Bronchial epithelial cell (primary cell): ENCODE measurements around the gene CNTNAP2. TPM values are rescaled to one million over a fixed set of nuclear protein-coding genes. Genes with fewer than 3 reads are reported as not detected.

Experiments used
- DNase-seq: peaks from one replicate; pipeline ENCODE4 v3.0.0-alpha.2; 2010; ENCODE audit warnings: low read depth
- FAIRE-seq: peaks from 2 replicates; lab custom pipeline; 2011; peaks lifted over from hg19 to GRCh38; lab: Jason Lieb, UNC
- H3K27me3 ChIP-seq: 2 replicates; pipeline ENCODE4 v1.5.1; 2011; ENCODE audit warnings: low read length; ENCODE audit not compliant: control insufficient read depth, insufficient read depth
- H3K36me3 ChIP-seq: 2 replicates; pipeline ENCODE4 v1.5.1; 2011; ENCODE audit warnings: low read length; ENCODE audit not compliant: control insufficient read depth, insufficient read depth
- H3K4me3 ChIP-seq: 2 replicates; pipeline ENCODE4 v1.5.1; 2011; ENCODE audit warnings: mild to moderate bottlenecking, low read depth, low read length, control low read depth
- total RNA-seq: library from RNA; depleted of rRNA; stranded (reverse); fragments of >200 nt; gene quantifications from 2 replicates; pipeline ENCODE4 v1.2.1, GENCODE V29; 2014
- TF ChIP-seq, protein P1 (sequence below): IDR thresholded peaks from 2 replicates; pipeline ENCODE4 v1.5.1; 2011; ENCODE audit warnings: mild to moderate bottlenecking, moderate library complexity, low read length, control low read depth, inconsistent platforms; ENCODE audit not compliant: insufficient read depth, severe bottlenecking

CNTNAP2 gene
- total RNA-seq, 1 donor from 2014 or later: 0.26 TPM

DNA sequence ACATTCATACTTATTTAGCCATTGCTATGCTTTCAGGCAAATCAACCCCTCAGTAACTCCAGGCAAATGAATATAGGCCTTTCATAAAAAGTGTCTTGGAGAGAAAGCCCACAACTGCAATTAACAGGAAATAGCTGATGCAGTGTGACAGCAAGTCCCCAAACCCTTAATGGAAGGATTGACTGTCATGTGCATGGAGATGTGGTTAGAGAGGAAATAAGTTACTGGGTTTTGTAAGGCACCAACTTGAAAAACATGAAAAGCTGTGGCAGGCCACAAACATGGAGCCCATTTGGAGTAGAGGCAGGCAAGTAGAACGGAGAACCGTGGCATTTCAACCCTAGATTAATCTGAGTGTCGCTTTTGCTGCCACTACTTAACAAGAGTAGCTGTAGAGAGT is 1924.6 kb downstream of the CNTNAP2 start:
- DNase-seq: no peak
- FAIRE-seq: no peak
- Histone ChIP-seq H3K27me3 (no peaks in the 10 kb centered on the region), H3K4me3 (no peak overlapping the region), H3K36me3 (no peaks in the 10 kb centered on the region)
- TF ChIP-seq, protein P1, sequence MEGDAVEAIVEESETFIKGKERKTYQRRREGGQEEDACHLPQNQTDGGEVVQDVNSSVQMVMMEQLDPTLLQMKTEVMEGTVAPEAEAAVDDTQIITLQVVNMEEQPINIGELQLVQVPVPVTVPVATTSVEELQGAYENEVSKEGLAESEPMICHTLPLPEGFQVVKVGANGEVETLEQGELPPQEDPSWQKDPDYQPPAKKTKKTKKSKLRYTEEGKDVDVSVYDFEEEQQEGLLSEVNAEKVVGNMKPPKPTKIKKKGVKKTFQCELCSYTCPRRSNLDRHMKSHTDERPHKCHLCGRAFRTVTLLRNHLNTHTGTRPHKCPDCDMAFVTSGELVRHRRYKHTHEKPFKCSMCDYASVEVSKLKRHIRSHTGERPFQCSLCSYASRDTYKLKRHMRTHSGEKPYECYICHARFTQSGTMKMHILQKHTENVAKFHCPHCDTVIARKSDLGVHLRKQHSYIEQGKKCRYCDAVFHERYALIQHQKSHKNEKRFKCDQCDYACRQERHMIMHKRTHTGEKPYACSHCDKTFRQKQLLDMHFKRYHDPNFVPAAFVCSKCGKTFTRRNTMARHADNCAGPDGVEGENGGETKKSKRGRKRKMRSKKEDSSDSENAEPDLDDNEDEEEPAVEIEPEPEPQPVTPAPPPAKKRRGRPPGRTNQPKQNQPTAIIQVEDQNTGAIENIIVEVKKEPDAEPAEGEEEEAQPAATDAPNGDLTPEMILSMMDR: no peak

- Histone ChIP-seq H3K4me3 (no peak overlapping the region), H3K27me3 (no peaks in the 10 kb centered on the region), H3K36me3 (no peaks in the 10 kb centered on the region)
- DNase-seq (no peak), FAIRE-seq (no peak)
- TF ChIP-seq, protein P1: no peak
These were observed 1926.5 kb downstream of the CNTNAP2 start for GRCh38 chr7:148042935-148043631.

DNA sequence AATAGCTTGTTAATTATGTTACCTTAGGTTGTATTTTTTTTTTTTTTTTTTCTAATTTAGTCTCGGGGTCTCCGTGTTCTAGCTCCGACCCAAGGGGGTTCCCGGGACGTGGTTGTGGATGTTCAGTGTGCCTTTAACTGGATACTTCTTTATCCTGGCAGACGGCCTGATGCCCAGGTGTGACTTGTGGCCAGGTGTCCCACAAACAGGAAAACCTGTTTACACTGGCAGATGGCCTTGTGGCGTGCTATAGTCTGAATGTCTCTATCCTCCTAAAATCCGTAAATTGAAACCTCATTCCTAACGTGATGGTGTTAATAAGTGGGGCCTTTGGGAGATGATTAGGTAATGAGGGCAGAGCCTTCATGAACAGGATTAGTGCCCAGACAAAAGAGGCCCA is 1927.6 kb downstream of the CNTNAP2 start:
- no peak for FAIRE-seq
- Histone ChIP-seq H3K4me3 (no peak overlapping the region), H3K36me3 (no peaks in the 10 kb centered on the region), H3K27me3 (no peaks in the 10 kb centered on the region)
- DNase-seq: no peak
- TF ChIP-seq, protein P1: no peak

DNA sequence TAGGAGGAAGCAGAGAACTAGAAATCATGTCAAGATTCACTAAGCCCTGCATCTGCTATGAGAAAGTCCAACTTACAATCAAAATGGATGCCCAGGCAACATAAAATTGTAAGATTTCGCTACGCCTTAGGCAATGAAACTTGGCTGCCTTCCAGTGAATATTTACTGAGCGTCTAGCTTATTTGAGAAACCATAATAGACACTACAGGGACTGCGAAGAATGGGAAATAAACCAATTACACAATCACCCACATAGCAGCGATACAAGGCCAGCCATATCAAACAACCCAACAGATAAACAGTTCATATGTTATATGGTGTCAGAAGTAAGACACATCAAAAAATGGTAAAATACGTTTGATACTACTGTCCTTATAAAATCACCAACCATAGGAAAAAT is 1928.9 kb downstream of the CNTNAP2 start:
- TF ChIP-seq, protein P1: no peak
- no peak for FAIRE-seq
- DNase-seq: no peak

DNA sequence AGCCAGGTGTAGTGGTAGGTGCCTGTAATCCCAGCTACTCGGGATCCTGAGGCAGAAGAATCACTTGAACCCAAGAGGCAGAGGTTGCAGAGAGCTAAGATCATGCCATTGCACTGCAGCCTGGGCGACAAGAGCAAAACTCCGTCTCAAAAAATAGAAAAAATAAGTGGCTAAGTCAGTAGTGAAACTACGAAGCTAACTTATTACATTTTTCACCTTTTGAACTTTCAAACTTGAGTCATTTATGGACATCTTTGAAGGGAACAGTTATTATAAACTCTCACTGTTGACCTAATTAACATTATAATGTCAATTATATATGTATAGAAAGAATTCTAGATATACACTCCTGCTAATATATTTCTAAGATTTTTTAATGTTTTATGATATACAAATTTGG is 1932.5 kb downstream of the CNTNAP2 start:
- FAIRE-seq: no peak
- Histone ChIP-seq H3K4me3 (no peak overlapping the region), H3K36me3 (no peaks in the 10 kb centered on the region), H3K27me3 (no peaks in the 10 kb centered on the region)
- no peak for DNase-seq
- TF ChIP-seq, protein P1: no peak

More for the DNA sequence above, 1928.9 kb downstream of the CNTNAP2 start:
- no peaks in the 10 kb centered on the region for H3K36me3 ChIP-seq
- H3K4me3 ChIP-seq: no peak overlapping the region
- H3K27me3 ChIP-seq: no peaks in the 10 kb centered on the region
